IMR-90 (cell line): Measurements from ENCODE around the gene CCT5. TPM values are rescaled to one million over a fixed set of nuclear protein-coding genes. Genes with fewer than 3 reads are reported as not detected.

Experiments
- ATAC-seq: fragments of 200-7000 bp; cut with Tn5 transposase; 2 replicates; pipeline ENCODE4 v1.9.1; 2020; ENCODE audit warnings: low read depth, mild to moderate bottlenecking, moderate library complexity
- BruUV-seq: library from RNA; stranded (reverse); fragments of 400-500 nt; replicated peaks from 2 replicates; lab custom pipeline; 2021; lab: Mats Ljungman, UMichigan
- CTCF ChIA-PET: fragments of 300-600 bp; formaldehyde crosslinking; extraction: SDS; loops from one replicate; lab custom pipeline; 2021; ENCODE audit warnings: antibody characterized with exemption; lab: Yijun Ruan, JAX
- POLR2A ChIA-PET: fragments of 300-600 bp; sonication (Branson Sonifier 250); formaldehyde crosslinking; loops from one replicate; lab custom pipeline; 2022; ENCODE audit warnings: antibody characterized with exemption; ENCODE audit not compliant: unreplicated experiment; lab: Charles Lee
- DNase-seq: peaks from one replicate; pipeline ENCODE4 v3.0.0; 2013
- H2AFZ ChIP-seq: replicated peaks from 2 replicates; pipeline ENCODE3; 2013; ENCODE audit warnings: low read length, mild to moderate bottlenecking; ENCODE audit not compliant: poor library complexity
- H2AK5ac ChIP-seq: 2 replicates; pipeline ENCODE4 v1.6.1; 2013; ENCODE audit warnings: low read depth, low read length, inconsistent platforms
- H2AK9ac ChIP-seq: replicated peaks from 2 replicates; pipeline ENCODE3; 2013; ENCODE audit warnings: mild to moderate bottlenecking, low read depth, low read length, moderate library complexity; ENCODE audit not compliant: poor library complexity
- H2BK120ac ChIP-seq: 2 replicates; pipeline ENCODE4 v1.6.1; 2013; ENCODE audit warnings: low read depth, low read length, inconsistent platforms
- H2BK15ac ChIP-seq: 3 replicates; pipeline ENCODE4 v1.6.1; 2013; ENCODE audit warnings: low read depth, low read length, inconsistent platforms
- H2BK20ac ChIP-seq: 2 replicates; pipeline ENCODE4 v1.6.1; 2013; ENCODE audit warnings: low read depth, mild to moderate bottlenecking, inconsistent platforms, low read length, moderate library complexity
- H2BK5ac ChIP-seq: 2 replicates; pipeline ENCODE4 v1.6.1; 2013; ENCODE audit warnings: mild to moderate bottlenecking, low read depth, low read length, inconsistent platforms; ENCODE audit not compliant: poor library complexity, severe bottlenecking
- H3K14ac ChIP-seq: replicated peaks from 2 replicates; pipeline ENCODE4 v1.6.1; 2013; ENCODE audit warnings: low read depth, low read length, inconsistent platforms
- H3K18ac ChIP-seq: 2 replicates; pipeline ENCODE4 v1.6.1; 2013; ENCODE audit warnings: low read depth, low read length, control low read depth
- H3K23ac ChIP-seq: 2 replicates; pipeline ENCODE4 v1.6.1; 2013; ENCODE audit warnings: low read depth, low read length, inconsistent platforms
- H3K27ac ChIP-seq: 2 replicates; pipeline ENCODE4 v1.5.1; 2013; ENCODE audit warnings: mild to moderate bottlenecking, control low read depth, low read length; ENCODE audit not compliant: insufficient read depth
- H3K27me3 ChIP-seq: 2 replicates; pipeline ENCODE4 v1.6.1; 2013; ENCODE audit warnings: low read length; ENCODE audit not compliant: control insufficient read depth, insufficient read depth
- H3K36me3 ChIP-seq: 2 replicates; pipeline ENCODE4 v1.6.1; 2013; ENCODE audit warnings: low read length, mixed read lengths; ENCODE audit not compliant: control insufficient read depth, insufficient read depth
- H3K4ac ChIP-seq: 2 replicates; pipeline ENCODE4 v1.6.1; 2013; ENCODE audit warnings: low read depth, low read length, inconsistent platforms
- H3K4me1 ChIP-seq: 2 replicates; pipeline ENCODE4 v1.6.1; 2013; ENCODE audit warnings: low read length, mixed read lengths; ENCODE audit not compliant: control insufficient read depth, insufficient read depth
- H3K4me2 ChIP-seq: 2 replicates; pipeline ENCODE4 v1.6.1; 2013; ENCODE audit warnings: low read depth, mild to moderate bottlenecking, control low read depth, low read length, moderate library complexity
- H3K4me3 ChIP-seq: 2 replicates; pipeline ENCODE4 v1.5.1; 2013; ENCODE audit warnings: low read depth, mild to moderate bottlenecking, control low read depth, low read length, moderate library complexity; ENCODE audit not compliant: insufficient read depth
- H3K56ac ChIP-seq: 2 replicates; pipeline ENCODE4 v1.6.1; 2013; ENCODE audit warnings: low read length, inconsistent platforms; ENCODE audit not compliant: insufficient read depth; ENCODE audit errors: extremely low read depth
- H3K79me1 ChIP-seq, 2 experiments: 2 replicates each; pipeline ENCODE4 v1.6.1; 2013; ENCODE audit warnings: low read length in 2 of 2, inconsistent platforms in 1 of 2, low read depth in 1 of 2
- H3K9ac ChIP-seq: 2 replicates; pipeline ENCODE4 v1.6.1; 2013; ENCODE audit warnings: low read depth, low read length, control low read depth
- H3K9me1 ChIP-seq: 2 replicates; pipeline ENCODE4 v1.6.1; 2013; ENCODE audit warnings: low read length, inconsistent platforms; ENCODE audit not compliant: insufficient read depth
- H3K9me3 ChIP-seq: 2 replicates; pipeline ENCODE4 v1.6.1; 2013; ENCODE audit warnings: low read length; ENCODE audit not compliant: control insufficient read depth, insufficient read depth
- H4K20me1 ChIP-seq: 2 replicates; pipeline ENCODE4 v1.6.1; 2013; ENCODE audit warnings: low read length, inconsistent platforms; ENCODE audit not compliant: insufficient read depth
- H4K5ac ChIP-seq: 2 replicates; pipeline ENCODE4 v1.6.1; 2013; ENCODE audit warnings: mild to moderate bottlenecking, low read depth, low read length, control low read depth
- H4K8ac ChIP-seq, 2 experiments: 2 replicates each; pipeline ENCODE4 v1.6.1; 2013; ENCODE audit warnings: low read depth in 2 of 2, low read length in 2 of 2, control low read depth in 1 of 2, inconsistent platforms in 1 of 2
- H4K91ac ChIP-seq: 2 replicates; pipeline ENCODE4 v1.6.1; 2013; ENCODE audit warnings: low read depth, low read length, inconsistent platforms; ENCODE audit not compliant: insufficient read depth
- BHLHE40 ChIP-seq: fragments of 150-350 bp; IDR thresholded peaks from 2 replicates; pipeline ENCODE4 v1.6.1; 2016; ENCODE audit warnings: mild to moderate bottlenecking, low read depth, low read length
- CEBPB ChIP-seq: IDR thresholded peaks from 2 replicates; pipeline ENCODE4 v1.6.1; 2012; ENCODE audit warnings: low read depth, low read length, improper control_type of control experiment
- CHD1 ChIP-seq: IDR thresholded peaks from 2 replicates; pipeline ENCODE4 v1.6.1; 2012; ENCODE audit warnings: low read depth, low read length, improper control_type of control experiment
- CTCF ChIP-seq: conservative IDR thresholded peaks from 2 replicates; pipeline ENCODE4 v1.5.1; 2012; ENCODE audit warnings: mild to moderate bottlenecking, low read depth, low read length, improper control_type of control experiment
- ELK1 ChIP-seq: fragments of 150-350 bp; IDR thresholded peaks from 2 replicates; pipeline ENCODE4 v1.6.1; 2016; ENCODE audit warnings: low read depth, mild to moderate bottlenecking, low read length, moderate library complexity, borderline replicate concordance
- FOS ChIP-seq: fragments of 150-350 bp; IDR thresholded peaks from 2 replicates; pipeline ENCODE4 v1.6.1; 2016; ENCODE audit warnings: low read depth, low read length
- MAFK ChIP-seq: IDR thresholded peaks from 2 replicates; pipeline ENCODE4 v1.6.1; 2012; ENCODE audit warnings: low read depth, low read length, improper control_type of control experiment
- MAZ ChIP-seq: IDR thresholded peaks from 2 replicates; pipeline ENCODE4 v1.6.1; 2012; ENCODE audit warnings: low read depth, mild to moderate bottlenecking, low read length, improper control_type of control experiment, moderate library complexity, borderline replicate concordance
- MXI1 ChIP-seq: IDR thresholded peaks from 2 replicates; pipeline ENCODE4 v1.6.1; 2012; ENCODE audit warnings: low read depth, mild to moderate bottlenecking, low read length, moderate library complexity, borderline replicate concordance
- NFE2L2 ChIP-seq: fragments of 150-350 bp; IDR thresholded peaks from 2 replicates; pipeline ENCODE4 v1.6.1; 2016; ENCODE audit warnings: low read depth, mild to moderate bottlenecking, low read length
- POLR2A ChIP-seq: IDR thresholded peaks from 2 replicates; pipeline ENCODE4 v1.6.1; 2012; ENCODE audit warnings: mild to moderate bottlenecking, low read depth, low read length
- RAD21 ChIP-seq: IDR thresholded peaks from 2 replicates; pipeline ENCODE4 v1.6.1; 2012; ENCODE audit warnings: low read length, improper control_type of control experiment
- RCOR1 ChIP-seq: IDR thresholded peaks from 2 replicates; pipeline ENCODE4 v1.6.1; 2012; ENCODE audit warnings: mild to moderate bottlenecking, low read length, improper control_type of control experiment; ENCODE audit not compliant: insufficient replicate concordance
- RFX5 ChIP-seq: IDR thresholded peaks from 2 replicates; pipeline ENCODE4 v1.8.0; 2012; ENCODE audit warnings: low read depth, mild to moderate bottlenecking, low read length, moderate library complexity
- SMC3 ChIP-seq: fragments of 150-350 bp; IDR thresholded peaks from 2 replicates; pipeline ENCODE4 v1.6.1; 2016; ENCODE audit warnings: low read depth, mild to moderate bottlenecking, antibody characterized with exemption, low read length, moderate library complexity
- WGBS, 2 experiments: methylation state at CpG; one replicate each; pipeline versions ENCODE4 v1.1.5 to v1.1.7; 2013; ENCODE audit warnings: missing lambda C conversion rate in 2 of 2; ENCODE audit not compliant: insufficient read length in 1 of 2; ENCODE audit errors: extremely low coverage in 2 of 2; 5-methylcytosine and 5-hydroxymethylcytosine counted together
- dilution Hi-C: fragments of 300-500 bp; cut with HindIII; formaldehyde crosslinking; loops from one replicate; pipeline ENCODE4 v1.14.3; 2018; ENCODE audit warnings: low sequenced_read_pairs; ENCODE audit not compliant: unreplicated experiment
- in situ Hi-C: fragments of 300-500 bp; cut with MboI; formaldehyde crosslinking; loops from 3 replicates; pipeline ENCODE4 v1.14.3; 2019; ENCODE audit warnings: low sequenced_read_pairs, inconsistent platforms, mixed read lengths
- intact Hi-C: fragments of 100-400 bp; cut with micrococcal nuclease; formaldehyde crosslinking; loops from 2 replicates; pipeline ENCODE4 v1.10.0; 2022
- polyA plus RNA-seq, 3 experiments: library from polyadenylated mRNA; depleted of rRNA; stranded (reverse); fragments of >200 nt; gene quantifications; 2 replicates each; pipeline ENCODE4 v1.2.3, GENCODE V29; 2012; ENCODE audit warnings: low replicate concordance in 1 of 3
- total RNA-seq: library from RNA; depleted of rRNA; stranded (reverse); fragments of >200 nt; gene quantifications from 2 replicates; pipeline ENCODE4 v1.2.3, GENCODE V29; 2012
- TF ChIP-seq, protein P1 (sequence below): fragments of 150-350 bp; IDR thresholded peaks from 2 replicates; pipeline ENCODE4 v1.6.1; 2017; ENCODE audit warnings: mild to moderate bottlenecking, antibody characterized with exemption, low read length, low read depth

The CCT5 gene
- total and polyA plus RNA-seq, 2 of the 4 experiments (the other 2 are of a cell fraction): 358 to 481 TPM

GRCh38 chr5:10244342-10244944, 5.6 kb upstream of the CCT5 start:
- Histone ChIP-seq H4K8ac (no peak overlapping the region), H4K5ac (no peak overlapping the region), H3K18ac (no peak overlapping the region), H4K91ac (no peak overlapping the region), H3K4me3 (no peak overlapping the region), H2BK20ac (no peak overlapping the region), H3K27ac (no peak overlapping the region), H2BK120ac (no peak overlapping the region), H2BK15ac (no peak overlapping the region), H3K4me2 (no peak overlapping the region), H3K56ac (no peak overlapping the region), H2BK5ac (no peak overlapping the region), H3K9me1 (peaks cover 3% of the 10 kb centered on the region; the same call in 1 of the 2 replicates), H2AK5ac (no peak overlapping the region), H3K4me1 (peaks cover 3% of the 10 kb centered on the region), H3K36me3 (peaks cover 1% of the 10 kb centered on the region; the same call in 1 of the 2 replicates), H3K9me3 (no peaks in the 10 kb centered on the region), H3K27me3 (no peaks in the 10 kb centered on the region), H2AK9ac (no peak overlapping the region), H3K23ac (no peak overlapping the region), H2AFZ (no peak overlapping the region), H3K4ac (no peak overlapping the region), H3K14ac (no peak overlapping the region), H3K79me1 (peaks cover 9 to 42% of the 10 kb centered on the region in 2 experiments), H3K9ac (no peak overlapping the region), H4K20me1 (no peaks in the 10 kb centered on the region)
- TF ChIP-seq FOS (no peak), RFX5 (no peak), BHLHE40 (no peak), CEBPB (no peak), NFE2L2 (no peak), RCOR1 (no peak), SMC3 (no peak), RAD21 (no peak), MXI1 (no peak), CTCF (no peak), MAZ (no peak), ELK1 (no peak), POLR2A (no peak), MAFK (no peak), CHD1 (no peak)
- TF ChIP-seq, protein P1, sequence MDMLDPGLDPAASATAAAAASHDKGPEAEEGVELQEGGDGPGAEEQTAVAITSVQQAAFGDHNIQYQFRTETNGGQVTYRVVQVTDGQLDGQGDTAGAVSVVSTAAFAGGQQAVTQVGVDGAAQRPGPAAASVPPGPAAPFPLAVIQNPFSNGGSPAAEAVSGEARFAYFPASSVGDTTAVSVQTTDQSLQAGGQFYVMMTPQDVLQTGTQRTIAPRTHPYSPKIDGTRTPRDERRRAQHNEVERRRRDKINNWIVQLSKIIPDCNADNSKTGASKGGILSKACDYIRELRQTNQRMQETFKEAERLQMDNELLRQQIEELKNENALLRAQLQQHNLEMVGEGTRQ: no peak
- ATAC-seq (no peak), DNase-seq (no peak)
- no TSS peak for BruUV-seq
- ChIA-PET CTCF (interaction anchor here (1.1 kb wide), 1 partner anchor 11 kb away, joined by 3 read pairs; no protein-coding TSS in a partner anchor), POLR2A (no interaction called here)
- in situ Hi-C loops (no loop called here), intact Hi-C loops (no loop called here), dilution Hi-C loops (no loop called here)
- WGBS, 2 experiments: 89% methylated on average over 3 of the region's 10 CpGs; no CpG with 5 or more reads in 1 of the 2 experiments
